B cell (primary cell): ENCODE data around the gene ATP6V1C2.
A peak's percentile ranks its signal among the peaks of the same experiment; 100 is the strongest.

Experiments used
- EZH2 ChIP-seq: IDR thresholded peaks from 2 replicates; pipeline ENCODE4 v1.6.1; 2012; ENCODE audit warnings: borderline replicate concordance, low read depth, mild to moderate bottlenecking, moderate library complexity, low read length; ENCODE audit not compliant: insufficient read depth, poor library complexity, severe bottlenecking
- TF ChIP-seq, protein P1 (sequence below): fragments of 200-600 bp; IDR thresholded peaks from one replicate; pipeline ENCODE4 v1.8.0; 2022; ENCODE audit warnings: antibody characterized with exemption, mild to moderate bottlenecking

DNA sequence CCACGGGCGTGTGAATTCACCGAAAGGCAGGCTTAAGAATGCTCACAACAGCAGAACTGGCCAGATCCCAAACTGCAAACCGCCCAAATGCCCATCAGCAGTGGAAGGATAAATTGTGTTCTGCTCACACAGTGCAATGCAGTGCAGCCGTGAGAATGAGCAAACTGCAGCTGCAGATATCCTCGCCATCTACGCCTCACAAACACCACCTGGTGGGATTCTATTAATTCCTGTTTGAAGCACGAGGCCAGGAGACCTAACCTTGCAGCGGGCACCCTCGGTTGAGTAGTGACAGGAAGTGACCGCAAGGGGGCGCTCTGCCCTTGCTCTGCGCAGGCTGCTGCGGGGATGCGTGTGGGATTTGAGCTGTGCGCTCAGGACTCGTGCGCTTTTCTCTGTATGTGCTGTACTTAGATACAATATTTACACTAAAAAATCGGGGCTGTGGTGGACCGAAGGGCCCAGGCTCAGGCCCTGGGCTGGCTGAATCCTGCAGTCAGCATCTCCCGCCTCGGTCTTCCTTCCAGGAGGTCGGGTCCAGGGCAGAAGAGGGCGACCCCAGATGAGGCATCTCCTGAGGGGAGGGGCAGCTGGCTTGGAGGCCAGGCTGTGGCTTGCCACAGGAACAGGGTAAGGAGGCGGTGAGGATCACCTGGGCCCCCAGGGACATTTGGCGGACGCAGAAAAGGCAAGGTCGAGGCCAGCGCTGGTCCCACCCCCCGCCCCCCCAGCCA lies 110.9 kb downstream of the ATP6V1C2 start:
- TF ChIP-seq, protein P1, sequence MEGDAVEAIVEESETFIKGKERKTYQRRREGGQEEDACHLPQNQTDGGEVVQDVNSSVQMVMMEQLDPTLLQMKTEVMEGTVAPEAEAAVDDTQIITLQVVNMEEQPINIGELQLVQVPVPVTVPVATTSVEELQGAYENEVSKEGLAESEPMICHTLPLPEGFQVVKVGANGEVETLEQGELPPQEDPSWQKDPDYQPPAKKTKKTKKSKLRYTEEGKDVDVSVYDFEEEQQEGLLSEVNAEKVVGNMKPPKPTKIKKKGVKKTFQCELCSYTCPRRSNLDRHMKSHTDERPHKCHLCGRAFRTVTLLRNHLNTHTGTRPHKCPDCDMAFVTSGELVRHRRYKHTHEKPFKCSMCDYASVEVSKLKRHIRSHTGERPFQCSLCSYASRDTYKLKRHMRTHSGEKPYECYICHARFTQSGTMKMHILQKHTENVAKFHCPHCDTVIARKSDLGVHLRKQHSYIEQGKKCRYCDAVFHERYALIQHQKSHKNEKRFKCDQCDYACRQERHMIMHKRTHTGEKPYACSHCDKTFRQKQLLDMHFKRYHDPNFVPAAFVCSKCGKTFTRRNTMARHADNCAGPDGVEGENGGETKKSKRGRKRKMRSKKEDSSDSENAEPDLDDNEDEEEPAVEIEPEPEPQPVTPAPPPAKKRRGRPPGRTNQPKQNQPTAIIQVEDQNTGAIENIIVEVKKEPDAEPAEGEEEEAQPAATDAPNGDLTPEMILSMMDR = peak; percentile 98
- no peak for TF ChIP-seq EZH2
